NCI-H146 treated with DMSO at 0.1 percent for 48 hours (cell line): ENCODE results near the gene PSTPIP1.

Source experiments
- DNase-seq: peaks from one replicate; lab custom pipeline; 2025; ENCODE audit not compliant: unreplicated experiment; lab: John Stamatoyannopoulos, UW

PSTPIP1 gene

GRCh38 chr15:76978522-76979330 is 16.2 kb upstream of the PSTPIP1 start:
- no peak for DNase-seq

DNA sequence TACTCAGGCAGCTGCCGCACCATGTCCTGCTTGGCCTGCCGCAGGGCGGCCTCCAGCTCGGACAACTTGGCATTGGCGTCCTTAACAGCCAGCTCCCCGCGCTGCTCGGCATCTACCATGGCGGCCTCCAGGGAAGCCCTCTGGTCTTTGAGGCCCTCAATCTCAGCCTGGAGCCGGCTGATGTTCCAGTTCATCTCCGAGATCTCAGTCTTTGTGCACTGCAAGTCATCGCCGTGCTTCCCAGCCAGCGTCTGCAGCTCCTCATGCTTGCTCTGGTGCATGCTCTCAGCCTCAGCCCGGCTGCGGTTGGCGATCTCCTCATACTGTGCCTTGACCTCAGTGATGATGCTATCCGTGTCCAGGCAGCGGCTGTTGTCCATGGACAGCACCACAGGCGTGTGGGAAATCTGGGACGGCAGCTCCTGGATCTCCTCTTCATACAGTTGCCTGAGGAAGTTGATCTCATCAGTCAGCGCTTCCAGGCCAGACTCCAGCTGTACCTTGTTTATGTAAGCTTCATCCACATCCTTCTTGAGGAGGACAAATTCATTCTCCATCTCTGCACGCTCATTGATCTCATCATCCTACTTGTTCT is 15.5 kb upstream of the PSTPIP1 start:
- DNase-seq: no peak

DNA sequence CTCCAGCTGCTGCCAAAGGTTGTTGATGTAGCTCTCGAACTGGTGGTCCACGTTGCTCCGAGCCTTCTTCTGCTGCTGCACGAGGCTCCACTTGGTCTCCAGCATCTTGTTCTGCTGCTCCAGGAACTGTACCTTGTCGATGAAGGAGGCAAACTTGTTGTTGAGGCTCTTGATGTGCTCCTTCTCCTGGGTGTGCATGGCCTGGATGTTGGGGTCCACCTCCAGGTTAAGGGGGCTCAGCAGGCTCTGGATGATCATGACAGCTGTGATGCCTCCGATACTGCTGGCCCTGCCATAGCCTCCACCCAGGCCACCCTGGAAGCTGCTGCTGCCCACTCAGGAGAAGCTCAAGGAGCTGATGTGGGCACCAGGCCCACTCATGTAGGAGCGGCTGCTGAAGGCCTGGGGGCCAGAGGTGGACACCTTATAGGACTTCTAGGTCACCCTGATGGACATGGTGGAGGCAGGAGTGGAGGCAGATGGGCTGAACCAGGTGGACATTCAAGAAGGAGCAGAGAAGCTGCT is 14.9 kb upstream of the PSTPIP1 start:
- DNase-seq: no peak

- DNase-seq: no peak
Measured at GRCh38 chr15:76982356-76982755, 12.6 kb upstream of the PSTPIP1 start.

GRCh38 chr15:76982756-76983155 is 12.2 kb upstream of the PSTPIP1 start:
- no peak for DNase-seq

DNA sequence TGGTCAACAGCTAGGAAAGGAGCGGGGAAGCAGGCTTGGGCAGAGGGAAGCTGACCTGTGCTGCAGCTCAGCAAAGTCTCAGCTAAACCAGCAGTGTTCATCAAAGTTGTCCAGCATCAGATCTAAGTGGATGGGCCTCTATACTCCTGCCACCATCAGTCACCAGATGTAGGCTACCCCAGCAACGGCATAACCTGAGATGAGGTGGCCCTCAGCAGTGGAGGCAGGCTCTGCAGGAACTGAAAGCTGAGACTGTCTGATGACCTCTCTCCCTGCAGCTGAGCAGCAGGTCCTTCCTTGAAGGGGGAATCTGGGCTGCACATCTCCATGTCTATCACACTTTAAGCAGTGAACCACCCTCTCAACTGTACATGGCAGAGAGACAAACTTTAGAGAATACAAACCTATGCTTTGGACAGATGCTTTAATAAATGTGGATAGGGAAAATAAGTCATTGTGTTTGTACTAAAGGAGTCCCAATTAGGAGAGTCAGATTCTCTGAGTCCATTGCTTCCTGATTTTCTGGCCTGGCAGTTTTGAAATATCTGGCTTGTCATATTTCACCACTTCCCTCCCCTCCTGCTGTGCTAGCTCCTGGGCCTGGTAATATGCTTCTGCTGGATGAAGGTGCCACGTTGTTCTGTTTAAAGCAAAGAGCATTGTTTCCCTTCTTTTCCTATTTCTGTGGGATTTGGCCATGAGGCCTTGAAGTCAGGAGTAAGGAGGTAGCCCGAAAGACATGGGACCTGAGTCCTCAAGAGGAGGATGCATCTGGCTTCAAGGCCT is 11.1 kb upstream of the PSTPIP1 start:
- no peak for DNase-seq

- DNase-seq: no peak
Measured at GRCh38 chr15:76986743-76987142, 8.2 kb upstream of the PSTPIP1 start.

- no peak for DNase-seq
Measured at GRCh38 chr15:76987276-76987675, 7.7 kb upstream of the PSTPIP1 start.

- no peak for DNase-seq
Measured at GRCh38 chr15:76987896-76988860, 6.7 kb upstream of the PSTPIP1 start.

GRCh38 chr15:76988867-76989780 is 5.8 kb upstream of the PSTPIP1 start:
- DNase-seq: no peak

DNA sequence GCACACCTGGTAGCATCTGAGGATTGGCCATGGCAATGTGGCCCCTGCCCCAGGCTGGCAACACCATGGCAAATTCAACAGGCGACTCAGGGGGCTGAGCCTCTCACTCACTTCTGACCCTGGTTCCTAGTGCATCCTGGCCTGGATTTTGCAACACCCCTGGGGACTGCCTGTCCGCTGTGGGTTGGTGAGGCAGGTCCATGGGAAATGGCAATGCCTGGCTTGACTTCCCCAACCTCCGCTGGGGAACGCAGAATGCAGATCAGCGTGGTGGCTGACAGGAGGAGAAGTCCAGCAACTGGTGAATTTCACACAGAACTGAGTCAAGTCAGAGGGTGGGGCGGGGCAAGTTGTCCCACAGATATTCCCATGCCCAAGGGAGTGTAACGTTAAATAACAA is 3.9 kb upstream of the PSTPIP1 start:
- DNase-seq: no peak

DNA sequence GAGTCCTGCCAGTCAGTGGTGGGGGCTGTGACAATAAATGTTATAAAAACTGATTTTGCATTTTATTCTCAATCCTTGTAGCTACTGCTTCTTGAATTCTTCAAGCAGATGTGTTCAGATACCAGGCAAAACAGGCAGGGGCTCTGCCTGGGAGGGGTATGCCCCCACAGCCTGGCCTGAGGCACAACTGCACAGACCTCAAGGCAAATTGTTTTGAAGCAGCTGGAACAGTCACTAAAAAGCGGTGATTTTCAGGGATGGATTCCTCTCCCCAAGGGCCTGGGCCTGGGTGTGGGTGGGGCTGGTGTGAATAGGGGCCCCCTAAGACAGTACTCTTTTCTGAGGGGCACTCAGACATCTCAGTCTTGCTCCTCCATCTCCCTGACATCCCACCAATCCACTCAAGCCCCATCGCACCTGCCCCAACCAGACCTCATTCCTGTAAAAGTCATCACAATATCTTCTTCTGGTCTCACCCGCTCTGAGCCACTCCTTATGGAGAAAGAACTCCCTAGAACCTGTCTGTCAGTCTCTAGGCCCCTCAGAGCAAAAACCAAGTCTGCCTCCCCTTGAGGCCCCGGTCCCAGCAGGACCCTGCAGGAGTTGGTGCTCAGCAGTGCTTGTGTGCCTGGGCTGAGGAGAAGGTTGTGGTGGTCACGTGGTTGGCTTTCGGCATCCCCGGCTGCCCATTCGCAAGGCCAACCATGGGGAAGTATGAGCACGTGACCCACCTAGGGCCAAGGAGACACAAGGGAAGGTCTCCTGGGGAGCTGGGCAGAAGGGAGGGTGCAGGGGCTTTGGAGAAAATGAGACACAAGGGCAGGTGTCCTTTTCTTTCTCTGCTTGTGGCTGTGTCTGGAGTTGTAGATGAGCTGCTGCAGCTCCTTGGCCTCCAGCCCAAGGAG is 2.9 kb upstream of the PSTPIP1 start:
- no peak for DNase-seq

DNA sequence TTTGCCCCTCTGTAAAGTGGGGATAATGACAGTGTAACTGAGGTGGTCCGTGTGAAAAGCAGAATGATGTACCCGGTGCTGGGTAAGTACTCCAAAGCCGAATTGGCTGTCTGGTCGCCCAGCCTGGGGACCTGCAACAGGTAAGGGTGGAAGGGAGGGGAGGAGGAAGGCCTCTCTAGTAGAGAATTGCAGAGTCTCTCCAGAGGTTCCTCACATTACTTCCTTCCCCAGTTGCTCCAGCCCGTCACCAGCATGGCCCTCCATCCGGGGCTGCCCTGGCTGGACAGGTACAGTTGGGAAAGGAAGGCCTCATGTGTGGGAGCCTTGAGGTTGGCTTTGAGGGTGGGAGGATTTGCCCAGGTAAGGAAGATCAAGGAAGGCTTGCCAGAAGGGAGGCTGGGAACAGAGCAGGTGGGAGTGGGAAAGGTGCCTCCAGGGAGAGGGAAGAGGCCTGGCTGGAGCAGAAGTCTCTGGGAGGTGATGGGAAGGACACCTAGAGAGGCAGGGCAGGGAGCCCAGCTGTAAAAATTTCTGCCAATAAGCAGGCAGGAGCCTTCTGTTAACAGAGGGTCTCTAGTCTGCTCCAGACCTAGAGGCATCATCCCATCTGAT is 1.7 kb upstream of the PSTPIP1 start:
- no peak for DNase-seq

DNA sequence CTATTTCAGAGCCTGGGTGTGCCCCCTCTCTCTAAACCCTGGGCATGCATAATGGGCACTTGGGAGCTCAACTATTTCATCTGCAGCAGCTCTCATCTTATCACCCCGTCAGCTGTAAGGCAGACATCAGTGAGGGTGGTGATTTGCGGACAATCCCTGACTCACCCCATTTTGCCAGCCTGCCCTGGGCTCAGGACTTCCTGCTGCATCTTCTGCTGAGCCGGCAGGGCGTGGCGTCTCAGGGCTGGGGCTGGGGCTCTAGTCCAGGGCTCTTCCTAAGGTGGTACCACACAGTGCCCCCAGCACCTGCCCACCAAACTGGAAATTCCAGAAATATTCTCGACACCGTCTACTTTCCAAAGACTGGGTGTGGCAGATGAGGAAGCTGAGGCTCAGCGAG is 925 bp upstream of the PSTPIP1 start:
- DNase-seq: no peak

DNA sequence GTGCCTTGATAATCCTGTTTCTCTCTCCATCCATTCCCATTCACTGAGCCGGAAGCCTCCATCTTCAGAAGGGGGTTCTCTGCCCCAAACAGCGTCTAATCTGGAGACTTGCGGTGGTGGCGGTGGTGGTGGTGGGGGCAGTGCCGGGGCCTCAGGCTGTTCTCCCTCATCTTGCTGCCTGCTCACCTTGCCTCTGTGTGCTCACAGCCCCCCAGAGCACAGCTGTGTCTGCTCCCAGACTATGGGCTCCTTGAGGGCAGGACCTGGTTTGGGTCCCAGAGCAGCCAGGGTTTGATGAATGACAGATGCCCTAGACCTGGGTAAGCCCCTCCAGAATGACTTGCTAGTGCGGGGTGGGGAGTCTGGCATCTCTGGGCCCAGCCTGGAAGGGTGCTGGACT is 430 bp upstream of the PSTPIP1 start:
- no peak for DNase-seq

DNA sequence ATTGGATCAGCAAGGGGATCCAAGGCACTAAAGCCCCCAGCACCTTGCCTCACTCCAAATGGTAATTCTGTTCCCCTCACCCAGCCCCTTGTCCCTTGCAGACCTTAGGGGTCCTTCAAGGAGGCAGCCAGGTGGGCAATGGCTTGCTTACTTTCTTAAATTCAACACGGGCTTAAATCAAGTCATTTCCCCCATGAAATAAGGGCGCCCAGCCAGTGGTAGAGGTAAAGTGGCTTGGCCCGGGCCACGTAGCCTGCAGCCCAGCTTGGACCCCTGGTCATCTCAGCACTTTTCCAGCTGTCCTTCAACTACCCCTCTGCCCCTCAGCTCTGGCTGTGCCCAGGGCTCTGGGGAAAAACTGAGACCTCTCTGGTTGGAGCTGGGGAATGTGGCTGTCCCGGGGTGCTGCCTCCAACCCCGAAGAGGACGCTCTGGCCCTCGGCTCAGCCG is 1.2 kb downstream of the PSTPIP1 start:
- DNase-seq: no peak

DNA sequence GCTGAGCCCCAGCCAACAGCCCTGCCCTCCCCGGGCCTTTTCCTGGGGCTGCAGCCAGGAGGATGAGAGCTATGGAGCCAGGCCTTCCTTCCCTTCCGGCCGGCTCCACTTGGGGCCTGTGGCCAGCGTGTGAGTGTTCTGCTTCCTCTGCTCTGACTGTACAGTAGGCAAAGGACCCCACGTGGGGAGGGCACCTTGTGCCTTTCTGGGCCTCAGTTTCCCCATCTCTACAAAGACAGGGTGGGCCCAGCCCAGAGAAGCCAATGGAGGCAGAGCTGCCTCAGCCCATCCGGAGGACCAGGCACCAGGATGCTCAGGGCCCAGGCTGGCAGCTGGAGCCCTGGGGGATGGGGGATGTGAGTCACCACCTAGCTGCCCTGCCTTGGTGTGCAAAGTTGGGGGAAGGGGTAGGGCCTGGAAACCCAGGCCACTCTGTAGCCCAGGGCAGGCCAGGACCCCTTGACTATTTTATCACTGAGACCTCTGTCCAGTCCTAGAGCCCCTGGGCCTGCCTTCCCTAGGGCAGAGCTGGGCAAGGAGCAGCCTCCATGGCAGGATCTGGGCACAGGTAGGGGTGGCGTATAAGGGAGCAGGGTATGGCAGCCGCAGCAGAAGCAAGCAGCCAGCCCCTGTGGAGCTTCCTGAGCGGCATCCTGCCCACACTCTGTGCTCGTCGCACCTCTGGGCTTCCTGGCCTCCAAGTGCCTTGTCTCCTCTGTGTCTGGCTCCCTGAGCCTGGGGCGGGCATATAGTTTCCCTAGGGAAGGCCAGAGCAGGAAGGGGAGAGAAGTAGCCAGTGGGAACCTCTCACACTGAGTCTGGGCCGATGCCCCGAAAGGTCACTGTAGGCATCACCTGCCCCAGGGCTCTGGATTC is 1.8 kb downstream of the PSTPIP1 start:
- DNase-seq: no peak
